AG04450 (cell line): ENCODE results near the gene RNF207. TPM values are rescaled to one million over a fixed set of nuclear protein-coding genes. Genes with fewer than 3 reads are reported as not detected.

Experiments
- CTCF ChIA-PET: fragments of 300-600, 350-600 bp; formaldehyde crosslinking; extraction: SDS; loops from one replicate; lab custom pipeline; 2022; ENCODE audit warnings: antibody characterized with exemption, inconsistent platforms; lab: Charles Lee
- POLR2A ChIA-PET: fragments of 350-600 bp; formaldehyde crosslinking; extraction: SDS; loops from one replicate; lab custom pipeline; 2021; ENCODE audit warnings: antibody characterized with exemption, inconsistent platforms; lab: Yijun Ruan, JAX
- DNase-seq: peaks from one replicate; pipeline ENCODE4 v3.0.0-alpha.2; 2011; ENCODE audit warnings: low read depth, low spot score
- H3K27ac ChIP-seq: one replicate; pipeline ENCODE4 v1.5.1; 2012; ENCODE audit warnings: low read depth, low read length, control low read depth
- H3K27me3 ChIP-seq: one replicate; pipeline ENCODE4 v1.6.0; 2012; ENCODE audit warnings: low read length; ENCODE audit not compliant: control insufficient read depth, insufficient read depth
- H3K4me3 ChIP-seq: 2 replicates; pipeline ENCODE4 v1.5.1; 2011; ENCODE audit warnings: mild to moderate bottlenecking, low read depth, low read length, control low read depth
- H3K9me3 ChIP-seq: 2 replicates; pipeline ENCODE4 v1.5.1; 2012; ENCODE audit warnings: low read length; ENCODE audit not compliant: control insufficient read depth, insufficient read depth
- CTCF ChIP-seq: IDR thresholded peaks from 2 replicates; pipeline ENCODE4 v1.5.1; 2011; ENCODE audit warnings: low read depth, low read length, control low read depth, inconsistent platforms
- polyA plus RNA-seq: library from polyadenylated mRNA; depleted of rRNA; stranded (reverse); fragments of >200 nt; gene quantifications from 2 replicates; pipeline ENCODE4 v1.2.3, GENCODE V29; 2011

RNF207 gene
- polyA plus RNA-seq, 1 experiment, result 7.2 TPM

DNA sequence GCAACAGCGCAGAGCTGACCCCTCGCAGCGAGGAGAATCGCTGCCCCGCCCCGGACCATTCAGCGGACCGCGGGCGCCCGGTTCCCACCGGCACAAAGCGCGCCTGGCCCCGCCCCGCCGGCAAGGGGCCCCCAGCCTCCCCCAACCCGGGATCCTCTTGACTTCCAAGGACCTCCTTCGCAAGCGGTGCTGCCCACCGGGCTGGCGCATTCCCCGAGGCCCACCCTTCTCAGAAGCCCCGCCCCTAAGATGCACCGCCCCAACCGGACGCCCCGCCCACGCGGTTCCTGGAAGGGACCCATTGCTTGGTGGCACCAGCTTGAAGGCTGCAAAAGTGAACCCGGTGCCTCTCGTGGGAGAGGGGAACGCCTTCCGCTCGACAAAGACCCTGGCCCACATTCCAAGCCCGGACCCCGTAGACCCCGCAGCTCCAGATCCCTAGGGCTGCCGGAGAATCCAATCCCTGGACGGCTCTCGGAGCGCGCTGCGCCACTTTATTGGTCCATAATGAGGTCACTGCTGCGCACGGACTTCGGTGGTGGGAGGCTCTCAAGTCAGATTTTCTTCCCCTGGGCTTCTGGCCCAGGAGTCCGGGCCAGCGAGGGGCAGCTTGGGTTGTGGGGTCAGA lies 40.1 kb downstream of the RNF207 start:
- CTCF ChIA-PET, result interaction anchor here (0.5 to 6.3 kb wide), 34 partner anchors 8 to 264 kb away, joined by 3 to 266 read pairs (median 7); partner anchors contain the start of genes GPR153 and RPL22
- TF ChIP-seq CTCF, result no peak
- Histone ChIP-seq H3K27ac (no peak overlapping the region), H3K9me3 (no peaks in the 10 kb centered on the region; the same call in 1 of the 2 replicates), H3K4me3 (no peak overlapping the region), H3K27me3 (peaks cover 58% of the 10 kb centered on the region)
- POLR2A ChIA-PET, result interaction anchor here (0.5 kb wide), 1 partner anchor 146 kb away, joined by 3 read pairs; no protein-coding TSS in a partner anchor
- DNase-seq, result no peak

DNA sequence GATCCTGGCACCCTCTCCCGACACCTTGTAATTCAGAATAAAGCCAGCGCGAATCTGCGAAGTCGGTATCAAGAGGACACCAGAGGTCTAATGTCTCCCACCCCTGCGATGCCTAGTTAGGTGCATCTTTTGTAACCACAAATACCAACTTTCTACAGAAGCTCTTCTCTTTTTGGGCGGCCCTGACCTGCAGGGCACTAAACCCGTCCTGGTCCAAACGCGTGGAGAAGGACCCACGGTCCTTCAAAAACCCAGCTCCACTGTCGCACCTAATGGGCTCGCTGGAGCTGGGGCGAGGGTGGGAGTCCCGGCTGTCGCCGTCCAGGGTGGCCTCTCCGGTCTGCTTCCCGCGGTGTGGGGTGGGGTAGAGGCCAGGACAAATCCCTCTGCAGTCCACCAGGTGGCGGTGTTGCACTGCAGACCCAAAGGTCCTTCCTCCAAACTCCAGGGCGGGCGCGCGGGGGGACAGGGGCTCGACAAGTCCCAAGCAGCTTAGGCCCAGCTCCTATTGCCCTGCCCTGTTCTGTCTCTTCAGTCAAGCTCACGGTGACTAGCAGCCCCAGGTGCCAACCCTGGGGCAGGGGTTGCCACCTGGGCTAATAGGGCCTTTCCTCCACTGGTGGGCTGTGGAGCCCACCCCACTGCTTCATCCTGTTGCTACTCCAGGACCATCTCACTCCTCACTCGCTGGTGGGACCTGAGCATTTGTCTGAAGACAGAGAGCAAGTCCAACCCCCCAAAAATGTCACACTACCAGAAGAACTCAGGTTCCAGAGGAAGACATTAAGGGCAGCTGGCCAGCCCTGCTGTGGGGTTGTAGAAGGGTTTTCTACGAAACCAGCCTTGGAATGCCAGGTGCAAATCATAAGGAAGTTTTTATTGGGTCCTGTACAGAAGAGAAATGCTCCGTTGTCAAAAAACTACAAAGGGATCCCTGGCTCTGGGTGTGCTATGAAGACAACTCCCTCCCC lies 40.9 kb downstream of the RNF207 start:
- Histone ChIP-seq H3K9me3 (peaks cover 3% of the 10 kb centered on the region; the same call in 1 of the 2 replicates), H3K4me3 (no peak overlapping the region), H3K27me3 (peaks cover 50% of the 10 kb centered on the region), H3K27ac (no peak overlapping the region)
- ChIA-PET CTCF (interaction anchor here (0.5 to 6.3 kb wide), 39 partner anchors 8 to 247 kb away, joined by 3 to 266 read pairs (median 5); partner anchors contain the start of genes GPR153 and RPL22), POLR2A (no interaction called here)
- peak; percentile 37 for DNase-seq
- TF ChIP-seq CTCF, result peak; percentile 87

- no peak for DNase-seq
- POLR2A ChIA-PET, result no interaction called here
- Histone ChIP-seq H3K9me3 (peaks cover 3% of the 10 kb centered on the region; the same call in 1 of the 2 replicates), H3K27ac (no peak overlapping the region), H3K4me3 (no peak overlapping the region), H3K27me3 (peaks cover 46% of the 10 kb centered on the region)
- CTCF ChIA-PET, result interaction anchor here (0.9 to 6.3 kb wide), 20 partner anchors 9 to 238 kb away, joined by 3 to 266 read pairs (median 8); no protein-coding TSS in a partner anchor
- TF ChIP-seq CTCF, result no peak
Measured at GRCh38 chr1:6247651-6248050, 41.7 kb downstream of the RNF207 start.

DNA sequence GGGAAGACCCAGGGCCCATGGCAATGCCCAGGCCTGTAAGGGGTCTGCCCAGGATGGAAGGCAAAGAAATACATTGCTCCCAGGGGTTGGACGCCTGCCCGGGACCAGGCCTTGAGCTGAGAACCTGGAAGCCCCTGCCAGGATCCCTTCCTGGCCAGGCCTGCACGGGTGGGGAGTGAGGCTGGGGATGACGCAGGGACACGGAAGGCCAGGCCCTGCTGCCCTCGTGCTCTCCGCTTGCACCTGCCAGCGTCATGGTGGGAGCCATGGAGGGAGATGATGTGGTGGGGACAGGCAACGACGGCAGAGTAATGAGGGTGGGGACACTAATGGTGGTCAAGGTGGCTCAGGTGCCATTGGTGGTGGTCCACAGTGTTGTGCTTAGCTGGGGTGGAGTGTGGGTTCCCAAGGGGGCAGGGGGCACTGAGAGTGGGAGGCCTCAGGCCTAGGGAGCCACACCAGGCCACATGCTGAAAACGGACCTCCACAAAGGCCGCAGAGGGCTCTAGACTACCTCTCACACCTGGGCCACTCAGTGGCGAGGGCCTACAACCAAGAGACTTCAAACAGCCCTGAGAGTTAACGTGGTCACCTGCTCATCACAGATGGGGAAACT lies 42.4 kb downstream of the RNF207 start:
- no peak for DNase-seq
- TF ChIP-seq CTCF, result no peak
- peaks cover 39% of the 10 kb centered on the region for H3K27me3 ChIP-seq
- ChIA-PET POLR2A (interaction anchor here (0.9 kb wide), 1 partner anchor 13 kb away, joined by 4 read pairs; the partner anchor contains the start of gene GPR153), CTCF (interaction anchor here (0.6 to 6.3 kb wide), 9 partner anchors 8 to 158 kb away, joined by 3 to 266 read pairs (median 9); no protein-coding TSS in a partner anchor)
- H3K9me3 ChIP-seq, result peaks cover 3% of the 10 kb centered on the region; the same call in 1 of the 2 replicates
- no peak overlapping the region for H3K27ac ChIP-seq
- H3K4me3 ChIP-seq, result no peak overlapping the region
